Hepatocyte (in vitro differentiated cells): Measurements from ENCODE around the gene ZNF511.

ENCODE experiments used
- CTCF ChIP-seq: fragments of 200-600 bp; sonication (generic); IDR thresholded peaks from 2 replicates; pipeline ENCODE4 v1.5.1; 2016; ENCODE audit warnings: antibody characterized with exemption, mild to moderate bottlenecking; ENCODE audit not compliant: poor library complexity
- EZH2 ChIP-seq: fragments of 200-600 bp; sonication (generic); IDR thresholded peaks from 2 replicates; pipeline ENCODE4 v1.6.1; 2016; ENCODE audit warnings: antibody characterized with exemption, mild to moderate bottlenecking, borderline replicate concordance
- EZH2phosphoT487 ChIP-seq: fragments of 200-600 bp; sonication (generic); IDR thresholded peaks from one replicate; pipeline ENCODE4 v1.6.1; 2018; ENCODE audit warnings: antibody characterized with exemption, mild to moderate bottlenecking, low read depth, moderate library complexity; ENCODE audit not compliant: unreplicated experiment, severe bottlenecking

- no peak for TF ChIP-seq CTCF
- no peak for TF ChIP-seq EZH2phosphoT487
- TF ChIP-seq EZH2, result no peak
Measured at GRCh38 chr10:133263674-133264073, 45.0 kb upstream of the ZNF511 start.
